ENCODE measurements around the gene SLC35E4.

The SLC35E4 gene

GRCh38 chr22:30605449-30606110 is 30.0 kb upstream of the SLC35E4 start:
- peaks cover 21% of the 10 kb centered on the region for H3K4me1 ChIP-seq (ENCODE audit: insufficient read depth, low read length, severe bottlenecking)
- no peaks in the 10 kb centered on the region; the same call in 1 of the 2 replicates for H3K27me3 ChIP-seq (ENCODE audit: insufficient read depth, low read length)
- no peaks in the 10 kb centered on the region for H4K20me1 ChIP-seq (ENCODE audit: insufficient read depth, low read length)
- H3K9ac ChIP-seq (ENCODE audit: low read length) = no peak overlapping the region; the same call in 1 of the 2 replicates
- H3K79me2 ChIP-seq (ENCODE audit: insufficient read depth, low read length) = no peaks in the 10 kb centered on the region
- H3K4me3 ChIP-seq (ENCODE audit: low read depth, low read length, poor library complexity, severe bottlenecking) = no peak overlapping the region
- peak overlapping the region; percentile 22; the same call in 1 of the 2 replicates for H3K4me2 ChIP-seq (ENCODE audit: low read length)
- H2AFZ ChIP-seq (ENCODE audit: low read length) = 0 out of 2 replicates have a peak overlapping the region, but pooled peaks have one; percentile 14
- no peaks in the 10 kb centered on the region for H3F3A ChIP-seq (ENCODE audit: insufficient read depth, low read length)
- H3K36me3 ChIP-seq (ENCODE audit: insufficient read depth, low read length) = no peaks in the 10 kb centered on the region
- no peak overlapping the region for H3K27ac ChIP-seq (ENCODE audit: low read depth, low read length, poor library complexity, severe bottlenecking)
- no peaks in the 10 kb centered on the region for H3K9me3 ChIP-seq (ENCODE audit: low read length)
- TF ChIP-seq CTCF (IDR thresholded peaks at IDR 0.05; ENCODE audit: low read length) (peak; percentile 79), EZH2 (IDR thresholded peaks at IDR 0.05; ENCODE audit: borderline replicate concordance, low read length) (no peak)
- no peaks in the 10 kb centered on the region for H3K9me2 ChIP-seq (ENCODE audit: low read depth, low read length)

- Histone ChIP-seq H3K9me2 (ENCODE audit: low read depth, low read length) (no peaks in the 10 kb centered on the region), H3K27ac (ENCODE audit: low read depth, low read length, poor library complexity, severe bottlenecking) (no peak within 1 kb of the TSS), H3F3A (ENCODE audit: insufficient read depth, low read length) (no peaks in the 10 kb centered on the region), H4K20me1 (ENCODE audit: insufficient read depth, low read length) (no peaks in the 10 kb centered on the region), H3K27me3 (ENCODE audit: insufficient read depth, low read length) (no peaks in the 10 kb centered on the region; the same call in 1 of the 2 replicates), H2AFZ (ENCODE audit: low read length) (0 out of 2 replicates have a peak within 1 kb of the TSS, but pooled peaks have one; percentile 2), H3K9ac (ENCODE audit: low read length) (no peak within 1 kb of the TSS; the same call in 1 of the 2 replicates), H3K36me3 (ENCODE audit: insufficient read depth, low read length) (no peaks in the 10 kb centered on the region), H3K9me3 (ENCODE audit: low read length) (no peaks in the 10 kb centered on the region), H3K4me2 (ENCODE audit: low read length) (peak within 1 kb of the TSS; percentile 64), H3K4me1 (ENCODE audit: insufficient read depth, low read length, severe bottlenecking) (peaks cover 21% of the 10 kb centered on the region), H3K4me3 (ENCODE audit: low read depth, low read length, poor library complexity, severe bottlenecking) (peak within 1 kb of the TSS; percentile 53), H3K79me2 (ENCODE audit: insufficient read depth, low read length) (no peaks in the 10 kb centered on the region)
- no peak for TF ChIP-seq CTCF (IDR thresholded peaks at IDR 0.05; ENCODE audit: low read length)
- no peak for TF ChIP-seq EZH2 (IDR thresholded peaks at IDR 0.05; ENCODE audit: borderline replicate concordance, low read length)
Measured at GRCh38 chr22:30606455-30607299, 28.9 kb upstream of the SLC35E4 start, which contains the start of gene TCN2. Gene TCN2 (plus strand): TSS chr22:30607174. CDS start chr22:30607332, 158 bp downstream.

DNA sequence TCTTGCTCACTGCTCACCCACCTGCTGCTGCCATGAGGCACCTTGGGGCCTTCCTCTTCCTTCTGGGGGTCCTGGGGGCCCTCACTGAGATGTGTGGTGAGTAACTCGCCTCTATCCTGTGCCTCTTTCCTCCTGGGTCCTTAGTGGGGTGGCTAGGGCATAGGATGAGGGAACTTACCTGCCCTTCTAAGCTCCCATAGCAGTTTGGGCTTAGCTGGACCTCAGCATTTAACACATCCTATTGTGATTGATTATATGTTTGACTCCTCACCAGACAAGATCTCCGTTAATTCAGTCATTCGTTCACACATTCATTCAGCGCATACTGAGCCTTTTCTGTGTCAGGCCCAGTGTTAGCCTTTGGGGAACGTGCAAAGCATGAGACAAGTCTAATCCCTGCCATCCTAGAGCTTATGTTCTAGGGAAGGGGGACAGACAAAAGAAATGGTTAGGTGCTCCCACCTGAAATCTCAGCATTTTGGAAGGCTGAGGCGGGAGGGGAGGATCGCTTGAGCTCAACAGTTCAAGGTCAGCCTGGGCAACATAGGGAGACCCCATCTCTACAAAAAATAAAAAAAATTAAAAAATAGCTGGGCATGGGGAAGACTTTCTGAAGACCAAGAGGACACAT is 28.2 kb upstream of the SLC35E4 start:
- Histone ChIP-seq H3K27me3 (ENCODE audit: insufficient read depth, low read length) (no peaks in the 10 kb centered on the region; the same call in 1 of the 2 replicates), H3K79me2 (ENCODE audit: insufficient read depth, low read length) (no peaks in the 10 kb centered on the region), H4K20me1 (ENCODE audit: insufficient read depth, low read length) (no peaks in the 10 kb centered on the region), H2AFZ (ENCODE audit: low read length) (no peak overlapping the region), H3K4me1 (ENCODE audit: insufficient read depth, low read length, severe bottlenecking) (peaks cover 21% of the 10 kb centered on the region), H3K9me2 (ENCODE audit: low read depth, low read length) (no peaks in the 10 kb centered on the region), H3K36me3 (ENCODE audit: insufficient read depth, low read length) (no peaks in the 10 kb centered on the region), H3K9me3 (ENCODE audit: low read length) (no peaks in the 10 kb centered on the region), H3K27ac (ENCODE audit: low read depth, low read length, poor library complexity, severe bottlenecking) (no peak overlapping the region), H3K9ac (ENCODE audit: low read length) (no peak overlapping the region; the same call in 1 of the 2 replicates), H3F3A (ENCODE audit: insufficient read depth, low read length) (no peaks in the 10 kb centered on the region), H3K4me3 (ENCODE audit: low read depth, low read length, poor library complexity, severe bottlenecking) (no peak overlapping the region), H3K4me2 (ENCODE audit: low read length) (peak overlapping the region; percentile 64; the same call in 1 of the 2 replicates)
- TF ChIP-seq EZH2 (IDR thresholded peaks at IDR 0.05; ENCODE audit: borderline replicate concordance, low read length) (no peak), CTCF (IDR thresholded peaks at IDR 0.05; ENCODE audit: low read length) (no peak)
